Measurements from ENCODE around the gene TMEM191B.
"Not testable (repeated sequence)": the region's sequence is repeated elsewhere in the genome, so short reads cannot be mapped to it uniquely, and the experiment has no call there.

DNA sequence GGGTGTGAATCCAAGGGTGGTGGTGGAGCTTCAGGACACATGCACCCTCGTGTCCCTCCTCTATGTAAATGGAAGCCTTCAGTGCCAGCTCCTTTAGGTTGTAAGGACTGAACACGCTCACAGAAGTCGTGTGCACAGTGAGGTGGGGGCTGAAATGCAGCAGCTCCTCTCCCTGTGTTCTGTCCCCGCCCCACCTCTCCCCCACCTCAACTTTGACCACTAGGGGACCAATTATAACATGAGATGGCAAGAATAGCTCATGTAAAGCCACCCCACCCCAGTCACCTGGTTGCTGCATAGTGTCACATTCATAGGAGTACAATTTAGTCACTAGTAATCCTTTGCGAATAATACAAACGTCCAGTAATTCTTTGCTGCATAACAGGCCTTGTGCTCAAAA lies 4.8 kb upstream of the TMEM191B start:
- TF ChIP-seq, protein P1, sequence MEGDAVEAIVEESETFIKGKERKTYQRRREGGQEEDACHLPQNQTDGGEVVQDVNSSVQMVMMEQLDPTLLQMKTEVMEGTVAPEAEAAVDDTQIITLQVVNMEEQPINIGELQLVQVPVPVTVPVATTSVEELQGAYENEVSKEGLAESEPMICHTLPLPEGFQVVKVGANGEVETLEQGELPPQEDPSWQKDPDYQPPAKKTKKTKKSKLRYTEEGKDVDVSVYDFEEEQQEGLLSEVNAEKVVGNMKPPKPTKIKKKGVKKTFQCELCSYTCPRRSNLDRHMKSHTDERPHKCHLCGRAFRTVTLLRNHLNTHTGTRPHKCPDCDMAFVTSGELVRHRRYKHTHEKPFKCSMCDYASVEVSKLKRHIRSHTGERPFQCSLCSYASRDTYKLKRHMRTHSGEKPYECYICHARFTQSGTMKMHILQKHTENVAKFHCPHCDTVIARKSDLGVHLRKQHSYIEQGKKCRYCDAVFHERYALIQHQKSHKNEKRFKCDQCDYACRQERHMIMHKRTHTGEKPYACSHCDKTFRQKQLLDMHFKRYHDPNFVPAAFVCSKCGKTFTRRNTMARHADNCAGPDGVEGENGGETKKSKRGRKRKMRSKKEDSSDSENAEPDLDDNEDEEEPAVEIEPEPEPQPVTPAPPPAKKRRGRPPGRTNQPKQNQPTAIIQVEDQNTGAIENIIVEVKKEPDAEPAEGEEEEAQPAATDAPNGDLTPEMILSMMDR (IDR thresholded peaks at IDR 0.05 in 8 of 11, conservative IDR thresholded peaks at IDR 0.05 in 3 of 11) = not testable (repeated sequence)
- not testable (repeated sequence) for TF ChIP-seq POLR2AphosphoS5 (IDR thresholded peaks at IDR 0.05)
